Stimulated activated naive CD8-positive, alpha-beta T cell treated with anti-CD3 and anti-CD28 coated beads, Interleukin-15, Interleukin-2, amounts not matched to agents 100 ng/mL and 50 ng/mL, for 24 hours (primary cell): Measurements from ENCODE around the gene MYOM1.
"Not testable (repeated sequence)": the region's sequence is repeated elsewhere in the genome, so short reads cannot be mapped to it uniquely, and the experiment has no call there.

Experiments
- H3K27ac Mint-ChIP-seq: one replicate; pipeline ENCODE4 v1.8.0; 2021; ENCODE audit warnings: mild to moderate bottlenecking, mixed read lengths
- H3K27me3 Mint-ChIP-seq: one replicate; pipeline ENCODE4 v1.8.0; 2021; ENCODE audit warnings: mixed read lengths
- H3K36me3 Mint-ChIP-seq: one replicate; pipeline ENCODE4 v1.8.0; 2021; ENCODE audit warnings: low read depth, mixed read lengths
- H3K4me1 Mint-ChIP-seq: one replicate; pipeline ENCODE4 v1.8.0; 2021; ENCODE audit warnings: low read depth, mixed read lengths
- H3K4me3 Mint-ChIP-seq: one replicate; pipeline ENCODE4 v1.8.0; 2021; ENCODE audit warnings: mild to moderate bottlenecking, mixed read lengths
- H3K9me3 Mint-ChIP-seq: one replicate; pipeline ENCODE4 v1.8.0; 2021; ENCODE audit warnings: mixed read lengths

The MYOM1 gene

GRCh38 chr18:3216987-3217386, 2.8 kb downstream of the MYOM1 start:
- no peak overlapping the region for H3K27ac Mint-ChIP-seq
- H3K9me3 Mint-ChIP-seq = no peaks in the 10 kb centered on the region
- H3K4me3 Mint-ChIP-seq = no peak overlapping the region
- H3K27me3 Mint-ChIP-seq = no peaks in the 10 kb centered on the region
- no peaks in the 10 kb centered on the region for H3K36me3 Mint-ChIP-seq
- peaks cover 14% of the 10 kb centered on the region for H3K4me1 Mint-ChIP-seq

DNA sequence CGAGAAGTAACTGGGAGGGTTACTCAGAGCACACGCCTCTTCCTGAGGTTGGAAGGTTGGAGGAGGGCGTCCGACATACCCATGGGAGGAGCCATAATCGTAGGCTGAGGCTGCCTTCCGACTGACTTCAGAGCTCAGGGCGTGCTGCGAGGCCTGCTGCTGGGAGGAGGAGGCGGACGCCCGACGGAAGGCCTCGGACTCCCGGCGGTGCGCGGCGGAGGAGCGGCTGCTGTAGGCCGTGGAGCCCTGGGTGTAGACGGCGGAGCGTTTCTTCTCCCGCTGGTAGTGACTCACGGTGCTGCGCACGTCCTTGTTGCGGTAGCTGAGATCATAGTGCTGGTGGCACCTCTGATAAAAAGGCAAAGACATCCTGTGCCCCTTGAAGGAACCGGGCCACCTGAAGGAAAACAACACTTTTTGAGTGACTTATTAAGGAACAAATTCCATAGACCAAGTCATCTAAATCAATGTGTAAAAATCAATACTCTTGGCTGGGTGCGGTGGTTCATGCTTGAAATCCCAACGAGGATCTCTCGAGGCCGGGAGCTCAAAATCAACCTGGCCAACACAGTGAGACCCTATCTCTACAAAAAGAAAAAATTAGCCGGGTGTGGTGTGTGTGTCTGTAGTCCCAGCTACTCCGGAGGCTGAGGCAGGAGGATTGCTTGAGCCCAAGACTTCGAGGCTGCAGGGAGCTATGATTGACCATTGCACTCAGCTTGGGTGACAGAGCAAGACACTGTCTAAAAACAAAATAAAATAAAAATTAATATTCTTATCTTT, 4.7 kb downstream of the MYOM1 start:
- H3K27me3 Mint-ChIP-seq = no peaks in the 10 kb centered on the region
- no peaks in the 10 kb centered on the region for H3K9me3 Mint-ChIP-seq
- no peak overlapping the region for H3K4me3 Mint-ChIP-seq
- peaks cover 2% of the 10 kb centered on the region for H3K36me3 Mint-ChIP-seq
- no peak overlapping the region for H3K27ac Mint-ChIP-seq
- peaks cover 20% of the 10 kb centered on the region for H3K4me1 Mint-ChIP-seq

DNA sequence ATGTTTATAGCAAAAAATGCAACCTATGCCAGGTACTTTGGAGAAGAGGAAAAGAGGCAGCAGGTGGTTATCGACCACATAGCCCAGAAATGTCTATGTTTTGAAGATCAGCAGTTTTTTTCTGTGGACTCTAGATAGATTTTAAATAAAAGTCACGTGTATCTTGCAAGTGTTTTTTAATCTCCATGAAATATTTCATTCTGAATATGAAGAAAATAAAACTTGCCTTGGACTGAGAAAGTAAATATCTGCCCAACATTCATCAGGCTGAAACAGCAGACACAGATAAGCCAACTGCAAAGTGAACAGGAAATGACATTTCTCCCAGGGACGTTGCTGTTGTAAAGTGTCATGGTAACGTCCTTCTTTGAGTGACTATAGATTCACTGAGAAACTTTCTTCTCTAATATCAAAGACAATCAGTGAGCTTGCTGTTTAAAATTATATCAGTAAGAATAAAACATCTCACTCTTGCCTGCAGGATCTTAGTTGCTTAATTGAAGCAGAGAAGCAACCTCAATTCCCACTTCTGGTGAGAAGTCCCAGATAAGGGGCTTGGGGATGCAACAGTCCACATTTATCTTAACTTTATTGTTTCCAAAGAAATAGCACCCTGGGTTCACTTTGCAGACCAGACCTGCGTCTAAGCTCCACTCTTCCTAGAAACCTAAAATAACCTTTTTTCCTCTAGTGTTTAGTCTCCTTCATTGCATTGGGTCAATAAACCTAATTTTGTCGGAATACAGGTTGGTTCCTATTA, 6.3 kb downstream of the MYOM1 start:
- no peaks in the 10 kb centered on the region for H3K27me3 Mint-ChIP-seq

DNA sequence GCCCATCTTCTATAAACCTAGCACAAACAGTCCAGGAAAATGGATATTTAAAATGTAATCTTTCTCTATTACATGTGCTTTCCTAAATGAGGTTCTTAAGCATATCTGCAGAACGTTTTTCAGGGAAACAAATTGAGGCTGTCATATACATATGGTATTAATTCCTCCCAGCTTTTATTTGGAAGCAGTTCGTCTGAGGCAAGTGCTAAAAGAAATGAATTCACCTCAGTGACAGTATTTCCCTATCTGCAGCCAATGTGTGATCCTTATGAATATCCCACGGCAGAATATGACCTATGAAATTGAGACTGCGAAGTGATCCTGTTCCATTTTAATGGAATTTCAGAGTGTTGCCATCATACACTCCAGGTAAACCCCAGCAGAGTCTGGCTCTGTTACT, 7.1 kb downstream of the MYOM1 start:
- peaks cover 26% of the 10 kb centered on the region for H3K4me1 Mint-ChIP-seq
- H3K27ac Mint-ChIP-seq = peak overlapping the region; percentile 33
- H3K36me3 Mint-ChIP-seq = peaks cover 4% of the 10 kb centered on the region
- no peaks in the 10 kb centered on the region for H3K27me3 Mint-ChIP-seq
- no peak overlapping the region for H3K4me3 Mint-ChIP-seq
- H3K9me3 Mint-ChIP-seq = no peaks in the 10 kb centered on the region

More for the DNA sequence above, 6.3 kb downstream of the MYOM1 start:
- H3K9me3 Mint-ChIP-seq = no peaks in the 10 kb centered on the region
- no peak overlapping the region for H3K4me3 Mint-ChIP-seq
- peaks cover 4% of the 10 kb centered on the region for H3K36me3 Mint-ChIP-seq
- H3K4me1 Mint-ChIP-seq = peaks cover 26% of the 10 kb centered on the region
- H3K27ac Mint-ChIP-seq = peak overlapping the region; percentile 33

GRCh38 chr18:3211236-3211992, 8.4 kb downstream of the MYOM1 start:
- H3K4me1 Mint-ChIP-seq = peaks cover 26% of the 10 kb centered on the region
- H3K36me3 Mint-ChIP-seq = peaks cover 4% of the 10 kb centered on the region
- no peak overlapping the region for H3K27ac Mint-ChIP-seq
- no peaks in the 10 kb centered on the region for H3K9me3 Mint-ChIP-seq
- no peaks in the 10 kb centered on the region for H3K27me3 Mint-ChIP-seq
- H3K4me3 Mint-ChIP-seq = no peak overlapping the region

DNA sequence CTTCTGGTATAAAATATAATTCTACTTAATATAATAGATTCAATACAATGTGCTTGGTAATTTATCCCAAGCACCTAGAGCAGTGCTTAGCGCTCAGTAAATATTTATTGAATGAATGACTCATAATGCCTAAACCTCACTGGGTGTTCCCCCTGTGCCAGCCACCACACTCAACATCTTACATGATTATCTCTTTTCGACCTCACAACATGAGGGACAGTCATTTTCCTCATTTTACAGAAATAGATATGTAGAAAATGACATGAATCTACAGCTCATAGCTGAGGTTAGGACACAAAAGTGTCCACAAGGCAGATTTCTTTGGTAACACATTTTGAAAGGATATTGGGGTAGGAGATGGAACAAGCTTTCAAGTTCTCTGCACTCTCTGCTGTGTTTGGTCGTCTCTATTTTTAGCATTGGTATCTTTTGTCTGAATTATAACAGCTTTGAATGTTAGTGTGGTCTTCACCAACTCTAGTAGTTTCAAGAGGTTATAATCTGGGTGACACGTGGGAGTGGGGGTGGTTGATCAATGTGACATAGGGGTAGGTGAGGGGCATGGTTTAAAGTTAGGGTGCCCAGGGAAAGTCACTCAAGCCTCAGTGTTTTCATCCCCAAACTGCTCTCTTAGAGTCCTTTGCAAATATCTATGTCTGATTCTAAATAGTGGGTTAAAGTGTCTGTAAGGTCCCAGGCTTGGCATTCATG, 9.8 kb downstream of the MYOM1 start:
- Mint-ChIP-seq H3K27me3 (no peaks in the 10 kb centered on the region), H3K27ac (peak overlapping the region; percentile 74), H3K9me3 (peaks cover 7% of the 10 kb centered on the region), H3K4me3 (no peak overlapping the region), H3K36me3 (peaks cover 12% of the 10 kb centered on the region), H3K4me1 (peaks cover 26% of the 10 kb centered on the region)

DNA sequence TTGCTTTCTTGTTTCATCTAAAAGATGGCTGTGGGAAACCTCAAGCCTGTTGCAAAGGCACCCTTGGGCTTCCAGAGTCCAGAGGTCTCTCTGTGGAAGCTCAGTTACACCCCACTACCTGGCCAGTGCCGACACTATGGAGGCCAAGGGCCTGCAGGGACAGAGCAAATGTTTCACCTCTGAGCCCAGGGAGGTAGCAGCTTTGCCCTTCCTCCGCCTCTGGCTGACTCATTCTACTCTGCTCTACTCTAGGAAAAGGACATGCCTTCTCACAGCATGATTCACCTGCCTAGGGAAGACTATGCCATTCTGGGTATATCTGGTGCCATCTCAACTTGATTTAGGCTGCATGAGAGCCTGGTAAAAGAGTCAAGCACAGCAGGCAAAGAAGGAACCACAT, 12.2 kb downstream of the MYOM1 start:
- no peak overlapping the region for H3K27ac Mint-ChIP-seq
- peaks cover 23% of the 10 kb centered on the region for H3K36me3 Mint-ChIP-seq
- H3K4me3 Mint-ChIP-seq = no peak overlapping the region
- peaks cover 13% of the 10 kb centered on the region for H3K4me1 Mint-ChIP-seq
- peaks cover 18% of the 10 kb centered on the region for H3K9me3 Mint-ChIP-seq
- no peaks in the 10 kb centered on the region for H3K27me3 Mint-ChIP-seq

DNA sequence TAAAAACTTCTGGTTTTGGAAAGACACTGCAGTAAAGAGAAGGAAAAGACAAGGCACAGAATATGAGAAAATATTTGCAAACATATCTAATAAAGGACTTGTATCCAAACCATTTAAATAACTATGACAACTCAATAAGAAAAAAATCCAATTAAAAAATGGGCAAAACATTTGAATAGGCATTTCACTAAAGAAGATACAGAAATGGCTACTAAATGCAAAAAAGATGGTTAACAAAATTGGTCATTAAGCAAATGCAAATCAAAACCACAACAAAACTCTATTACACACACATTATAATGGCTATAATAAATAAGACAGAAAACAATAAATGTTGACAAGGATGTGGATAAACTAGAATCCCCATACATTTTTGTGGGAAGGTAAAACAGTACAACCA, 14.5 kb downstream of the MYOM1 start:
- H3K4me1 Mint-ChIP-seq = peaks cover 8% of the 10 kb centered on the region
- no peak overlapping the region for H3K27ac Mint-ChIP-seq
- H3K4me3 Mint-ChIP-seq = no peak overlapping the region
- peaks cover 26% of the 10 kb centered on the region for H3K36me3 Mint-ChIP-seq
- H3K9me3 Mint-ChIP-seq = peaks cover 21% of the 10 kb centered on the region
- H3K27me3 Mint-ChIP-seq = no peaks in the 10 kb centered on the region

DNA sequence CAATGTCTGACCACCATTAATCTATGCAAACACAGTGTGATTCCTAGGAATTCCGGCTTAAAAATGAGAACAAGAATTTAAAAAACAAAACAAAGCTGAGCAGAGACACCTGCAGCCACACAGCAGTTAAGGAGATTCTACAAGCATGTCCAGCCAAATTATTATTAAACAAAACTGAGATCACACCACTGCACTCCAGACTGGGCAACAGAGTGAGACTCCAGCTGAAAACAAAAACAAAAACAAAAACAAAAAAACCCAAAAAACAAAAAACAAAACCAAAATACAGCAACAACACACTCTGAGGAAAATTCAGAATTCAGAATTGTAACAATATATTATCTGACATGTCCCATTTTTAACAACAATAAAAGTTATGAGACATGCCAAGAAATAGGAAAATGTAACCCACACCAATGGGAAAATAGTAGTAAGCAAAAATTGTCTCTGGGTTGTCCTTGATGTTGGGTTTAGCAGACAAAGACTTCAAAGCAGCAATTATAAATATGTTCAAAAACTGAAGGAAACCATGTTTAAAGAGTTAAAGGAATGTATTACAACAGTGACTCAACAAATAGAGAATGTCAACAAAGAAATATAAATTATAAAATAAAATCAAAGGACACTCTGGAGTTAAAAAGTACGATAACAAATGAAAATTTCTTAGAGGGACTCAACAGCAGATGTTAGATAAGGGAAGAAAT, 19.7 kb downstream of the MYOM1 start:
- Mint-ChIP-seq H3K27me3 (no peaks in the 10 kb centered on the region), H3K9me3 (peaks cover 15% of the 10 kb centered on the region), H3K4me3 (no peak overlapping the region), H3K36me3 (peaks cover 15% of the 10 kb centered on the region), H3K27ac (no peak overlapping the region), H3K4me1 (no peaks in the 10 kb centered on the region)

GRCh38 chr18:3198260-3198860, 21.4 kb downstream of the MYOM1 start:
- not testable (repeated sequence) for H3K4me3 Mint-ChIP-seq, H3K4me1 Mint-ChIP-seq, H3K27ac Mint-ChIP-seq, H3K36me3 Mint-ChIP-seq, H3K27me3 Mint-ChIP-seq, H3K9me3 Mint-ChIP-seq

DNA sequence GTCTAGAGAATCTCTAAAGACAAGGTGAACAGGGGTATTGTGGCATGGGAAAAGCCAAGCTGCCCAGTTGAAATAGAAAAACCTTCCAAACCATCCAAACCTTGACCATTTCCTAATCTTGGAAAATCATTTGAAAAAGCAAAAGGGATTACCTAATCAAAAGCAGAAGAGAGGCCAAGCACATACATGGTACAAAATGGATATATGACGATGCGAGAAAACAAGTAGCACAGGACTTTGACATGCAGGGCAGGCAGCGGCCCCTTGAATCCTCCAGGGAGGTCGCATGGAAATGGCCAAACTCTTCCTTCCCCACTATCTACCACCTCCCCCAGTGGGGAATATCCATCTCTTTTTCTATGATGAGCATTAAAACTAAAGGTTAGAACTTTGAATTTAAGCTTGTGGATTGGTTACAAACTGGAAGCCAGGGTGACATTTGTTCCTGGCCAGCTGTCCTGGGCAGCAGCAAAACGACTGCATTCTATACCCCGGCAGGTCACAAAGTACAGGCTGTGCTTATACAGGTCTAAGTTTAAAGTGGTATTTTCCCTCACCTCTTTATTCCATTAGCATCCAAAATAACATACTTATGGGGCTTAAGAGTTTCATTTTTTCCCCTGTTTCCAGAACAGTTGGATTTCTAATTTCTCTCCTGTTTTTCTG, 24.7 kb downstream of the MYOM1 start:
- Mint-ChIP-seq H3K27ac (no peak overlapping the region), H3K9me3 (no peaks in the 10 kb centered on the region), H3K27me3 (no peaks in the 10 kb centered on the region), H3K36me3 (no peaks in the 10 kb centered on the region), H3K4me1 (peaks cover 6% of the 10 kb centered on the region), H3K4me3 (no peak overlapping the region)

- peaks cover 6% of the 10 kb centered on the region for H3K4me1 Mint-ChIP-seq
- no peaks in the 10 kb centered on the region for H3K27me3 Mint-ChIP-seq
- no peak overlapping the region for H3K27ac Mint-ChIP-seq
- H3K4me3 Mint-ChIP-seq = no peak overlapping the region
- no peaks in the 10 kb centered on the region for H3K36me3 Mint-ChIP-seq
- H3K9me3 Mint-ChIP-seq = no peaks in the 10 kb centered on the region
Observed at GRCh38 chr18:3193331-3193730, 26.4 kb downstream of the MYOM1 start.

GRCh38 chr18:3192752-3193151, 27.0 kb downstream of the MYOM1 start:
- Mint-ChIP-seq H3K4me3 (no peak overlapping the region), H3K27ac (no peak overlapping the region), H3K4me1 (peaks cover 6% of the 10 kb centered on the region), H3K9me3 (no peaks in the 10 kb centered on the region), H3K27me3 (no peaks in the 10 kb centered on the region), H3K36me3 (no peaks in the 10 kb centered on the region)
